ENCODE data around the gene USF3. TPM values are rescaled to one million over a fixed set of nuclear protein-coding genes. Genes with fewer than 3 reads are reported as not detected.
"Not testable (repeated sequence)": the region's sequence is repeated elsewhere in the genome, so short reads cannot be mapped to it uniquely, and the experiment has no call there.

The USF3 gene
- polyA plus RNA-seq, 2 of the 4 experiments (the other 2 are of a cell fraction) = 1.9 to 11.3 TPM

- WGBS (ENCODE audit: missing lambda C conversion rate) = 64% methylated on average over 3 of the region's 3 CpGs
- CTCF ChIA-PET = interaction anchor here (2.2 kb wide), 1 partner anchor 9 kb away, joined by 5 read pairs; no protein-coding TSS in a partner anchor
- POLR2A ChIA-PET = no interaction called here
Measured at GRCh38 chr3:113638910-113639309, 57.5 kb downstream of the USF3 start.

GRCh38 chr3:113637756-113638155, 58.7 kb downstream of the USF3 start:
- FAIRE-seq = no peak
- Histone ChIP-seq H3K9me3 (no peaks in the 10 kb centered on the region), H3K27ac (no peak overlapping the region), H3K4me2 (no peak overlapping the region), H3K4me3 (no peak overlapping the region), H3K4me1 (no peaks in the 10 kb centered on the region)
- no peak for ATAC-seq
- POLR2A ChIA-PET = no interaction called here
- DNase-seq (ENCODE audit: low read depth in 1 of 2, low spot score in 1 of 2) = no peak
- TF ChIP-seq CBX2 (IDR thresholded peaks at IDR 0.05; ENCODE audit: borderline replicate concordance, low read depth) = no peak
- TF ChIP-seq ZFP36 (IDR thresholded peaks at IDR 0.05; ENCODE audit: borderline replicate concordance, partially characterized antibody) = no peak
- TF ChIP-seq POLR2AphosphoS2 (conservative IDR thresholded peaks at IDR 0.05; ENCODE audit: low read length) = no peak
- no peak for TF ChIP-seq EHMT2 (IDR thresholded peaks at IDR 0.05; ENCODE audit: low read depth)
- no peak for TF ChIP-seq KDM5A (IDR thresholded peaks at IDR 0.05)
- CTCF ChIA-PET = interaction anchor here (3.0 kb wide), 1 partner anchor 10 kb away, joined by 11 read pairs; no protein-coding TSS in a partner anchor
- 66% methylated on average over 14 of the region's 14 CpGs for WGBS (ENCODE audit: missing lambda C conversion rate)

More at GRCh38 chr3:113638910-113639309, 57.5 kb downstream of the USF3 start:
- FAIRE-seq (no peak), DNase-seq (ENCODE audit: low read depth in 1 of 2, low spot score in 1 of 2) (no peak), ATAC-seq (no peak)
- Histone ChIP-seq H3K4me1 (no peaks in the 10 kb centered on the region), H3K27ac (no peak overlapping the region), H3K4me2 (no peak overlapping the region), H3K9me3 (peaks cover 6% of the 10 kb centered on the region; the same call in 2 of the 3 replicates), H3K4me3 (no peak overlapping the region)
- TF ChIP-seq BHLHE40 (IDR thresholded peaks at IDR 0.05; ENCODE audit: low read depth, low read length) (no peak), HOXB5 (CRISPR knock-in tag; IDR thresholded peaks at IDR 0.05) (no peak), HOXA7 (CRISPR knock-in tag; IDR thresholded peaks at IDR 0.05) (no peak), HOXB13 (CRISPR knock-in tag; IDR thresholded peaks at IDR 0.05; ENCODE audit: low read depth) (no peak), CHD4 (IDR thresholded peaks at IDR 0.05; ENCODE audit: borderline replicate concordance) (no peak), ELK1 (IDR thresholded peaks at IDR 0.05; ENCODE audit: low read depth, low read length) (no peak), NFE2L2 (conservative IDR thresholded peaks at IDR 0.05; ENCODE audit: low read length) (no peak), TFCP2L1 (CRISPR knock-in tag; IDR thresholded peaks at IDR 0.05) (no peak), E2F6 (IDR thresholded peaks at IDR 0.05; ENCODE audit: borderline replicate concordance, low read depth) (no peak), MYC (IDR thresholded peaks at IDR 0.05; ENCODE audit: borderline replicate concordance, low read length) (no peak)

GRCh38 chr3:113636034-113636433, 60.4 kb downstream of the USF3 start:
- H3K27ac ChIP-seq; H3K4me2 ChIP-seq; POLR2A ChIA-PET; FAIRE-seq; H3K4me1 ChIP-seq; H3K9me3 ChIP-seq; H3K4me3 ChIP-seq; DNase-seq (ENCODE audit: low read depth in 1 of 2, low spot score in 1 of 2); ATAC-seq: not testable (repeated sequence)
- CTCF ChIA-PET = interaction anchor here (0.8 to 3.0 kb wide), 3 partner anchors 8 to 142 kb away, joined by 3 to 11 read pairs (median 4); no protein-coding TSS in a partner anchor
- WGBS (ENCODE audit: missing lambda C conversion rate) = 78% methylated on average over 7 of the region's 7 CpGs

GRCh38 chr3:113634782-113635474, 61.5 kb downstream of the USF3 start:
- DNase-seq (ENCODE audit: low read depth in 1 of 2, low spot score in 1 of 2) (no peak), FAIRE-seq (no peak), ATAC-seq (no peak)
- POLR2A ChIA-PET = no interaction called here
- H3K9me3 ChIP-seq = no peaks in the 10 kb centered on the region
- TF ChIP-seq PHF8 (IDR thresholded peaks at IDR 0.05; ENCODE audit: borderline replicate concordance, low read depth) (no peak), JUN (IDR thresholded peaks at IDR 0.05) (no peak)
- no peak overlapping the region for H3K4me2 ChIP-seq
- H3K27ac ChIP-seq = no peak overlapping the region
- 70% methylated on average over 8 of the region's 8 CpGs for WGBS (ENCODE audit: missing lambda C conversion rate)
- no peaks in the 10 kb centered on the region for H3K4me1 ChIP-seq
- no peak overlapping the region for H3K4me3 ChIP-seq
- CTCF ChIA-PET = interaction anchor here (0.9 to 3.0 kb wide), 6 partner anchors 7 to 141 kb away, joined by 3 to 11 read pairs (median 4); no protein-coding TSS in a partner anchor
